SU-DHL-6 (cell line): ENCODE data around the gene PIGT.

Source experiments
- H2AFZ ChIP-seq: fragments of 200-600 bp; sonication (generic); 2 replicates; pipeline ENCODE4 v1.6.1; 2014; ENCODE audit warnings: low read depth, mild to moderate bottlenecking, moderate library complexity, mixed read lengths, antibody characterized with exemption, low read length; ENCODE audit not compliant: severe bottlenecking
- H3F3A ChIP-seq: fragments of 200-600 bp; shearing (Covaris generic); 2 replicates; pipeline ENCODE4 v1.6.0; 2016; ENCODE audit warnings: antibody characterized with exemption, mild to moderate bottlenecking; ENCODE audit not compliant: insufficient read depth
- H3K27ac ChIP-seq: fragments of 200-600 bp; sonication (generic); 2 replicates; pipeline ENCODE4 v1.5.1; 2016; ENCODE audit warnings: low read depth, mild to moderate bottlenecking, low read length, moderate library complexity, mixed read lengths
- H3K27me3 ChIP-seq: fragments of 200-600 bp; sonication (generic), shearing (Covaris generic); 2 replicates; pipeline ENCODE4 v1.6.0; 2014; ENCODE audit warnings: mild to moderate bottlenecking, low read length
- H3K36me3 ChIP-seq: fragments of 200-600 bp; sonication (generic); 2 replicates; pipeline ENCODE4 v1.6.1; 2014; ENCODE audit warnings: mild to moderate bottlenecking, low read length, mixed read lengths
- H3K4me2 ChIP-seq: fragments of 300-600, 200-600 bp; shearing (Covaris generic), sonication (generic); 2 replicates; pipeline ENCODE4 v1.6.0; 2014; ENCODE audit warnings: low read length, low read depth, mild to moderate bottlenecking; ENCODE audit not compliant: poor library complexity, severe bottlenecking
- H3K4me3 ChIP-seq: fragments of 200-600 bp; sonication (generic); 2 replicates; pipeline ENCODE4 v1.5.1; 2014; ENCODE audit warnings: antibody characterized with exemption, low read length, mild to moderate bottlenecking, mixed read lengths; ENCODE audit not compliant: insufficient read depth, poor library complexity, severe bottlenecking
- H3K79me2 ChIP-seq: fragments of 200-600 bp; sonication (generic); 2 replicates; pipeline ENCODE4 v1.6.1; 2014; ENCODE audit warnings: mild to moderate bottlenecking, low read length, moderate library complexity; ENCODE audit not compliant: insufficient read depth
- H3K9ac ChIP-seq: fragments of 200-600 bp; sonication (generic); 2 replicates; pipeline ENCODE4 v1.7.0; 2014; ENCODE audit warnings: mild to moderate bottlenecking, low read length
- H3K9me2 ChIP-seq: fragments of 200-600 bp; sonication (generic); replicated peaks from 2 replicates; pipeline ENCODE4 v1.6.1; 2014; ENCODE audit warnings: low read length; ENCODE audit not compliant: insufficient read depth
- H3K9me3 ChIP-seq: fragments of 200-600 bp; sonication (generic); 2 replicates; pipeline ENCODE4 v1.6.1; 2014; ENCODE audit warnings: low read length, mixed read lengths; ENCODE audit not compliant: insufficient read depth
- H4K20me1 ChIP-seq: fragments of 200-600 bp; sonication (generic); 2 replicates; pipeline ENCODE4 v1.6.1; 2014; ENCODE audit warnings: low read depth, mild to moderate bottlenecking, antibody characterized with exemption, low read length, moderate library complexity, mixed read lengths
- CTCF ChIP-seq: fragments of 200-600 bp; sonication (generic); IDR thresholded peaks from one replicate; pipeline ENCODE4 v1.5.1; 2017; ENCODE audit warnings: antibody characterized with exemption, mild to moderate bottlenecking, low read length, moderate library complexity; ENCODE audit not compliant: insufficient read depth, poor library complexity, severe bottlenecking
- EZH2phosphoT487 ChIP-seq: fragments of 200-600 bp; sonication (generic), shearing (Covaris generic); conservative IDR thresholded peaks from 2 replicates; pipeline ENCODE4 v1.6.1; 2018; ENCODE audit warnings: mild to moderate bottlenecking, antibody characterized with exemption, low read length, moderate library complexity, mixed read lengths

Gene PIGT

GRCh38 chr20:45404438-45404837, 11.5 kb upstream of the PIGT start:
- no peak overlapping the region for H3K27ac ChIP-seq
- no peak overlapping the region for H3K9ac ChIP-seq
- H3K9me2 ChIP-seq = no peaks in the 10 kb centered on the region
- no peaks in the 10 kb centered on the region for H3F3A ChIP-seq
- peaks cover 20% of the 10 kb centered on the region; the same call in 1 of the 2 replicates for H3K9me3 ChIP-seq
- H3K79me2 ChIP-seq = no peaks in the 10 kb centered on the region
- TF ChIP-seq CTCF (no peak), EZH2phosphoT487 (no peak)
- H3K4me3 ChIP-seq = no peak overlapping the region
- no peaks in the 10 kb centered on the region for H4K20me1 ChIP-seq
- no peaks in the 10 kb centered on the region; the same call in 1 of the 2 replicates for H3K27me3 ChIP-seq
- H3K4me2 ChIP-seq = no peak overlapping the region
- peaks cover 4% of the 10 kb centered on the region; the same call in 1 of the 2 replicates for H3K36me3 ChIP-seq
- H2AFZ ChIP-seq = no peak overlapping the region

- peaks cover 10% of the 10 kb centered on the region; the same call in 1 of the 2 replicates for H3K9me3 ChIP-seq
- peak overlapping the region; percentile 9 for H2AFZ ChIP-seq
- H3K27me3 ChIP-seq = no peaks in the 10 kb centered on the region; the same call in 1 of the 2 replicates
- H3F3A ChIP-seq = no peaks in the 10 kb centered on the region
- no peaks in the 10 kb centered on the region for H3K9me2 ChIP-seq
- no peaks in the 10 kb centered on the region for H3K36me3 ChIP-seq
- peak overlapping the region; percentile 35 for H3K9ac ChIP-seq
- H3K4me2 ChIP-seq = peak overlapping the region; percentile 48
- TF ChIP-seq CTCF = no peak
- 0 out of 2 replicates have a peak, but pooled peaks have one; percentile 58 for TF ChIP-seq EZH2phosphoT487
- H3K79me2 ChIP-seq = no peaks in the 10 kb centered on the region
- no peak overlapping the region for H3K27ac ChIP-seq
- peak overlapping the region; percentile 41 for H3K4me3 ChIP-seq
- no peaks in the 10 kb centered on the region for H4K20me1 ChIP-seq
These were observed 10.2 kb upstream of the PIGT start for GRCh38 chr20:45405571-45406259.

- no peaks in the 10 kb centered on the region for H3F3A ChIP-seq
- peak overlapping the region; percentile 35 for H3K9ac ChIP-seq
- H2AFZ ChIP-seq = peak overlapping the region; percentile 9
- no peaks in the 10 kb centered on the region for H3K9me2 ChIP-seq
- no peak overlapping the region for H3K27ac ChIP-seq
- no peaks in the 10 kb centered on the region for H3K79me2 ChIP-seq
- no peaks in the 10 kb centered on the region for H3K36me3 ChIP-seq
- H3K4me3 ChIP-seq = peak overlapping the region; percentile 41
- TF ChIP-seq CTCF = no peak
- H3K27me3 ChIP-seq = no peaks in the 10 kb centered on the region; the same call in 1 of the 2 replicates
- H3K9me3 ChIP-seq = peaks cover 2% of the 10 kb centered on the region; the same call in 1 of the 2 replicates
- peak overlapping the region; percentile 48 for H3K4me2 ChIP-seq
- no peaks in the 10 kb centered on the region for H4K20me1 ChIP-seq
These were observed 9.5 kb upstream of the PIGT start for GRCh38 chr20:45406260-45407066.
